Muscle layer of colon (tissue), 2 donors: Measurements from ENCODE around the gene FAM25G.

Source experiments
- H3K27ac ChIP-seq: one replicate; pipeline ENCODE4 v1.7.0; 2013; ENCODE audit warnings: low read depth, mild to moderate bottlenecking, low read length, moderate library complexity
- H3K27me3 ChIP-seq, 2 donors: one replicate each; pipeline ENCODE4 v1.7.0; 2013; ENCODE audit warnings: low read length in 2 of 2, mild to moderate bottlenecking in 2 of 2; ENCODE audit not compliant: insufficient read depth in 2 of 2, control insufficient read depth in 1 of 2
- H3K36me3 ChIP-seq: one replicate; pipeline ENCODE4 v1.7.0; 2013; ENCODE audit warnings: mild to moderate bottlenecking, low read length; ENCODE audit not compliant: insufficient read depth
- H3K4me1 ChIP-seq: one replicate; pipeline ENCODE4 v1.7.0; 2013; ENCODE audit warnings: mild to moderate bottlenecking, low read length; ENCODE audit not compliant: insufficient read depth
- H3K4me3 ChIP-seq, 2 donors: one replicate each; pipeline ENCODE4 v1.7.0; 2013; ENCODE audit warnings: low read length in 2 of 2, low read depth in 1 of 2, mild to moderate bottlenecking in 1 of 2, moderate library complexity in 1 of 2
- H3K9ac ChIP-seq: one replicate; pipeline ENCODE4 v1.7.0; 2013; ENCODE audit warnings: low read length
- H3K9me3 ChIP-seq: one replicate; pipeline ENCODE4 v1.7.0; 2013; ENCODE audit warnings: mild to moderate bottlenecking, low read length
- donor health status: abdominal sarcoma.
- donor health status: Adenocarcinoma of cecum.

FAM25G gene

DNA sequence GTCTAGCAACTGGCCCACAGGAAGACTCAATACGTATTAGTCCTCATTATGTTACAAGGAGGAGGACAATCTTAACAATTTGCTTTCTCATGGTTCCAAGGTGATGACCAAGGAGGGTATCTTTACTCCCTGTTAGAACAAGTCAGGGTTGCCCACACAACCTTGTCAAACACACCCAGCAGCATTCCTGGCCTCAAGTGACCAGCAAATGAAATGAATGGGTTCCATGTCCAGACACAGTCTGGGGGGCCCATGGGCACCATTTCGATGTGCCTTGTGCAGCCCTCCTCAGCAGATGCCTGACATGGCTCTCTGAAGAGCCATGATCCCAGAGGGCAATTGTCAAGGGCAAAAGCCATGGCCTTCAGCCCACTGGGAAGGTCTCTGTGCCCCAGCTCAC lies 48.4 kb downstream of the FAM25G start:
- Histone ChIP-seq H3K4me1 (no peaks in the 10 kb centered on the region), H3K9ac (no peak overlapping the region), H3K27ac (no peak overlapping the region), H3K27me3 (no peaks in the 10 kb centered on the region), H3K4me3 (no peak overlapping the region), H3K9me3 (peaks cover 8% of the 10 kb centered on the region), H3K36me3 (no peaks in the 10 kb centered on the region)

DNA sequence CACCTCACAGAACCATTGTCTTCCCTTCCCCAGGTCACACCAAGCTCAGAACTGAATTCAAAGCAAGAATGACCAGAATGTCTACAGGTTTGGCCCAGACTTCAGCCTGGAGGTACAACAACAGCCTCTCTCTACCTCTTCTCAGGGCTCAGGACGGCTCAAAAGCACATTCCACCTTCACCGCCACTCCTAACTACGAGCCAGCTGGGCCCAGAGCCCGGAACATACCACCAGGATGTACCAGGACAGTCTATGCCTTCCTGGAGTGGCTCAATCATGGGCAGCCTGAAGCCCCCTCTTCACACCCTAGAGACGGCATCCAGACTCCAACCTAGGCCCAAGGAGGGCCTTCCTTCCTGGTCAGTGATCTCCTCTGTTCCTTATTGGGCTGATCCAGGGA lies 49.1 kb downstream of the FAM25G start:
- Histone ChIP-seq H3K4me3 (no peak overlapping the region), H3K4me1 (no peaks in the 10 kb centered on the region), H3K27me3 (no peaks in the 10 kb centered on the region), H3K9me3 (peaks cover 8% of the 10 kb centered on the region), H3K27ac (no peak overlapping the region), H3K36me3 (no peaks in the 10 kb centered on the region), H3K9ac (no peak overlapping the region)

DNA sequence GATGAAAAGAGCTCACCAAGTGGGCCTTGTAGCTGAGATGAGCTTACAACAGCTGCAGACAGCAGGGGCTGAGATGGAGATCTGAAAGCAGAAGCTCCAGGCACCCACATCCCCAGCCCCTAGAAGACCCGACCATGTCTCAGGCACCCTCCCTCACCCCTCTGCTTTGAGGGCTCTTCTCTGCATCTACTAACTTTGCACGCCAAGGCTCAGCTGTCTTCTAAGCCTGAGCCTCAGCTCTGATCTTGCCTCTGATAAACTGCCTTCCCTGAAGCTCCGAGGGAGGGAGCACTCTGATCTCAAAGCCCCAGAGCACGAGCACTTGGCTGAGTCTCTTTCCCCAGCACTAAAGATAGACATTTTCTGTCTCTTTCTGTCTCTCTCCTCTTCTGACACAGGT lies 49.6 kb downstream of the FAM25G start:
- no peaks in the 10 kb centered on the region for H3K27me3 ChIP-seq
- no peak overlapping the region for H3K9ac ChIP-seq
- no peak overlapping the region for H3K4me3 ChIP-seq
- H3K4me1 ChIP-seq, result no peaks in the 10 kb centered on the region
- peaks cover 8% of the 10 kb centered on the region for H3K9me3 ChIP-seq
- no peak overlapping the region for H3K27ac ChIP-seq
- H3K36me3 ChIP-seq, result no peaks in the 10 kb centered on the region

DNA sequence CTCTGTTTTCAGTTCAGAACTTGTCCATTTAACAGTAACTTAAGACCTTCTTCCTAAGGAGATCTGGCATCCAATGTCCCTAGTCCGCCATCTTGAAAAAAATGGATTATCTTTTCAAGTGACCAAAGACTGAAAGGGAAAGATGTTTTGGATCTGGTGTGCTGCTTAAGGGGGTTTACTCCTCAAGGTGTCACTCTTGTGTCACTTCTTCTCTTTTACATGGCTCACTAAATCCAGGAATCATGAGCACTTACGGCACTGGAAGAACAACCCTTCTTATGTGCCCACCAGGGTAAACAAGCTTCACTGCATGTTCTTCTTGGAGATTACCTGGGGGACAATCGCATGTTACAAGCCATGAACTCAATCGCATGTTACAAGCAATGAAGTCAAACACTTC lies 51.3 kb downstream of the FAM25G start:
- H3K4me3 ChIP-seq, result no peak overlapping the region
- H3K36me3 ChIP-seq, result no peaks in the 10 kb centered on the region
- H3K9ac ChIP-seq, result no peak overlapping the region
- no peak overlapping the region for H3K27ac ChIP-seq
- no peaks in the 10 kb centered on the region for H3K9me3 ChIP-seq
- no peaks in the 10 kb centered on the region for H3K27me3 ChIP-seq
- no peaks in the 10 kb centered on the region for H3K4me1 ChIP-seq

DNA sequence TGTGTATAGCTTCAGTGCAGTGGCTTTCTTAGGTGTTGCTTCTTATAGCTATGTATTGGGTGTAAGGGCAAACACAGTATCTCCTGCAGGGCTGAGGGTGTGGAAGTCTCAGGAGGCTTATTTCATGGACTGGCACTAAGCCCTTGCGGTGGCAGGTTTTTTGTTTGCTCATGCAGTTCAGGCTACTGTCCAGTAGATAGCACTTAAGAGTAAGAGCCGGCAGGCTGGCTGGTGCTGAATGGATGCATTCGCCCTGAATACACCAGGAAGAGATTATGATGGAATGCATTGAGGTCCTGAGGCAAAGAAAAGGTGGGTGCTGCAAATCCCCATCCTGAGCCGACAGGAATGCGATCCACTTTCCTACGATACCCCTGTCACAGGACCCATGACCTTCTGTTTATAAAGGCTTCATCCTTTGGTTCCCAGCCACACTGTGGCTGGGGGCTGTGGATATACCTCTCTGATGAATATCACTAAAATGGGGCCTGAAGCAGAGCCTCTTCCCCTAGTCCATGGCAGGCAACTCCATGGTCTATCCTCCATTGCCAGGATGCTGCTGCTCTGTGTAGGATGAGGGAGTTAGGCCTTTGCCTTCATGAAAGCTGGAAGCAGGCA lies 52.5 kb downstream of the FAM25G start:
- Histone ChIP-seq H3K4me1 (no peaks in the 10 kb centered on the region), H3K27me3 (no peaks in the 10 kb centered on the region), H3K9me3 (no peaks in the 10 kb centered on the region), H3K9ac (no peak overlapping the region), H3K36me3 (no peaks in the 10 kb centered on the region), H3K27ac (no peak overlapping the region), H3K4me3 (no peak overlapping the region)
